ENCODE data around the gene MORC1.

Gene MORC1

GRCh38 chr3:108936924-108937689, 180.8 kb downstream of the MORC1 start:
- WGBS = 62% methylated on average over 6 of the region's 8 CpGs
- no peak overlapping the region for H3K23ac ChIP-seq (ENCODE audit: low read length in 2 of 2)

GRCh38 chr3:108931035-108931434, 186.9 kb downstream of the MORC1 start:
- DNase-seq = no peak
- no peak overlapping the region for H3K27ac ChIP-seq (ENCODE audit: low read length, poor library complexity, severe bottlenecking)
- H4K8ac ChIP-seq (ENCODE audit: low read length) = no peak overlapping the region

More at GRCh38 chr3:108936924-108937689, 180.8 kb downstream of the MORC1 start:
- Histone ChIP-seq H3K36me3 (ENCODE audit: control insufficient read depth in 1 of 2, insufficient read depth in 2 of 2, low read depth in 1 of 2, low read length in 2 of 2) (no peaks in the 10 kb centered on the region), H3K9ac (ENCODE audit: low read length) (no peak overlapping the region), H3K14ac (ENCODE audit: low read length in 2 of 2) (no peak overlapping the region), H3K27ac (ENCODE audit: low read length, poor library complexity, severe bottlenecking) (peak overlapping the region; percentile 75), H3K4me3 (ENCODE audit: insufficient read depth in 1 of 2, low read depth in 1 of 2, low read length in 2 of 2) (no peak overlapping the region), H2BK120ac (ENCODE audit: low read depth, low read length) (no peak overlapping the region), H2BK12ac (ENCODE audit: low read length in 2 of 2) (no peak overlapping the region), H4K8ac (ENCODE audit: low read length) (no peak overlapping the region), H3K4ac (ENCODE audit: low read depth in 1 of 2, low read length in 2 of 2) (no peak overlapping the region), H3K9me3 (ENCODE audit: control insufficient read depth, low read length) (no peaks in the 10 kb centered on the region), H2AFZ (ENCODE audit: low read depth, low read length) (no peak overlapping the region), H3K79me1 (replicated peaks; ENCODE audit: low read length, poor library complexity, severe bottlenecking) (no peaks in the 10 kb centered on the region), H3K4me2 (ENCODE audit: low read length, poor library complexity, severe bottlenecking) (peak overlapping the region; percentile 2), H2BK5ac (ENCODE audit: low read depth, low read length, poor library complexity, severe bottlenecking) (no peak overlapping the region), H3K18ac (ENCODE audit: low read depth in 1 of 2, low read length in 2 of 2) (no peak overlapping the region), H2BK15ac (ENCODE audit: low read depth, poor library complexity, severe bottlenecking) (no peak overlapping the region), H2AK5ac (ENCODE audit: low read length, severe bottlenecking) (peak overlapping the region; percentile 65), H3K27me3 (ENCODE audit: control insufficient read depth in 1 of 2, insufficient read depth in 1 of 2, low read length in 2 of 2) (no peaks in the 10 kb centered on the region), H3K4me1 (ENCODE audit: control insufficient read depth, insufficient read depth, low read depth, low read length) (peaks cover 8% of the 10 kb centered on the region), H4K91ac (ENCODE audit: low read length) (no peak overlapping the region)
- no peak for DNase-seq

DNA sequence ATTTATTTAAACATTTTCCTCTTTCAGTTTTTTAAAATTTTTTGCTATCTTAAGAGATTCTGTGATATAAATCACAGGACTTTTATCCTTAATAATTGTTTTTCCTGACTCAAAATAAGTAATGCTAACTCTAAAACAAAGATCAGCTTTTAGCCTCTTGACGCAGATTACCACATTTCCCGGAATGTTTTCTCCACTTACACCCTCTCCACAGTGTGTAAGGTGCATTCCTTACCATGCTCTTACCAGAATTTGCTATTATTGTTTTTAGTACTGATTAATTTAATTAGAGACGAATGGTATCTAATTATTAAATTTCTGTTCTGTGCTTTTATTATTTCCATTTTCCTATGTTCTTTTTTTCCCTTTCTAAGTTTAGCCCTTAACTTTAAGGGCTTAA, 199.1 kb downstream of the MORC1 start:
- Histone ChIP-seq H2AFZ (ENCODE audit: low read depth, low read length) (no peak overlapping the region), H4K8ac (ENCODE audit: low read length) (no peak overlapping the region), H3K4me3 (ENCODE audit: insufficient read depth in 1 of 2, low read depth in 1 of 2, low read length in 2 of 2) (no peak overlapping the region), H3K9ac (ENCODE audit: low read length) (no peak overlapping the region), H2BK15ac (ENCODE audit: low read depth, poor library complexity, severe bottlenecking) (no peak overlapping the region), H3K4me1 (ENCODE audit: control insufficient read depth, insufficient read depth, low read depth, low read length) (no peaks in the 10 kb centered on the region), H2BK120ac (ENCODE audit: low read depth, low read length) (no peak overlapping the region), H3K4ac (ENCODE audit: low read depth in 1 of 2, low read length in 2 of 2) (no peak overlapping the region), H2AK5ac (ENCODE audit: low read length, severe bottlenecking) (no peak overlapping the region), H3K36me3 (ENCODE audit: control insufficient read depth in 1 of 2, insufficient read depth in 2 of 2, low read depth in 1 of 2, low read length in 2 of 2) (no peaks in the 10 kb centered on the region), H2BK5ac (ENCODE audit: low read depth, low read length, poor library complexity, severe bottlenecking) (no peak overlapping the region), H3K79me1 (replicated peaks; ENCODE audit: low read length, poor library complexity, severe bottlenecking) (no peaks in the 10 kb centered on the region), H4K91ac (ENCODE audit: low read length) (no peak overlapping the region), H3K23ac (ENCODE audit: low read length in 2 of 2) (no peak overlapping the region), H3K14ac (ENCODE audit: low read length in 2 of 2) (no peak overlapping the region), H2BK12ac (ENCODE audit: low read length in 2 of 2) (no peak overlapping the region), H3K27ac (ENCODE audit: low read length, poor library complexity, severe bottlenecking) (no peak overlapping the region), H3K9me3 (ENCODE audit: control insufficient read depth, low read length) (no peaks in the 10 kb centered on the region), H3K18ac (ENCODE audit: low read depth in 1 of 2, low read length in 2 of 2) (no peak overlapping the region), H3K4me2 (ENCODE audit: low read length, poor library complexity, severe bottlenecking) (no peak overlapping the region), H3K27me3 (ENCODE audit: control insufficient read depth in 1 of 2, insufficient read depth in 1 of 2, low read length in 2 of 2) (peaks cover 0 to 11% of the 10 kb centered on the region in 2 experiments)
- 100% methylated on average over 1 of the region's 3 CpGs for WGBS
- no peak for DNase-seq

More at GRCh38 chr3:108931035-108931434, 186.9 kb downstream of the MORC1 start:
- H2BK15ac ChIP-seq (ENCODE audit: low read depth, poor library complexity, severe bottlenecking) = no peak overlapping the region
- H3K4me2 ChIP-seq (ENCODE audit: low read length, poor library complexity, severe bottlenecking) = no peak overlapping the region
- peaks cover 2% of the 10 kb centered on the region for H3K9me3 ChIP-seq (ENCODE audit: control insufficient read depth, low read length)
- no peaks in the 10 kb centered on the region for H3K36me3 ChIP-seq (ENCODE audit: control insufficient read depth in 1 of 2, insufficient read depth in 2 of 2, low read depth in 1 of 2, low read length in 2 of 2)
- no peaks in the 10 kb centered on the region for H3K4me1 ChIP-seq (ENCODE audit: control insufficient read depth, insufficient read depth, low read depth, low read length)
- H2BK120ac ChIP-seq (ENCODE audit: low read depth, low read length) = no peak overlapping the region
- H2BK12ac ChIP-seq (ENCODE audit: low read length in 2 of 2) = no peak overlapping the region
- H2AK5ac ChIP-seq (ENCODE audit: low read length, severe bottlenecking) = no peak overlapping the region
- no peak overlapping the region for H3K4ac ChIP-seq (ENCODE audit: low read depth in 1 of 2, low read length in 2 of 2)
- no peak overlapping the region for H3K9ac ChIP-seq (ENCODE audit: low read length)
- no peak overlapping the region for H2AFZ ChIP-seq (ENCODE audit: low read depth, low read length)
- no peak overlapping the region for H2BK5ac ChIP-seq (ENCODE audit: low read depth, low read length, poor library complexity, severe bottlenecking)
- no peak overlapping the region for H3K4me3 ChIP-seq (ENCODE audit: insufficient read depth in 1 of 2, low read depth in 1 of 2, low read length in 2 of 2)
- H3K23ac ChIP-seq (ENCODE audit: low read length in 2 of 2) = no peak overlapping the region
- no peak overlapping the region for H3K14ac ChIP-seq (ENCODE audit: low read length in 2 of 2)
- H3K79me1 ChIP-seq (replicated peaks; ENCODE audit: low read length, poor library complexity, severe bottlenecking) = no peaks in the 10 kb centered on the region
- H3K27me3 ChIP-seq (ENCODE audit: control insufficient read depth in 1 of 2, insufficient read depth in 1 of 2, low read length in 2 of 2) = no peaks in the 10 kb centered on the region
- no peak overlapping the region for H3K18ac ChIP-seq (ENCODE audit: low read depth in 1 of 2, low read length in 2 of 2)
- H4K91ac ChIP-seq (ENCODE audit: low read length) = no peak overlapping the region

DNA sequence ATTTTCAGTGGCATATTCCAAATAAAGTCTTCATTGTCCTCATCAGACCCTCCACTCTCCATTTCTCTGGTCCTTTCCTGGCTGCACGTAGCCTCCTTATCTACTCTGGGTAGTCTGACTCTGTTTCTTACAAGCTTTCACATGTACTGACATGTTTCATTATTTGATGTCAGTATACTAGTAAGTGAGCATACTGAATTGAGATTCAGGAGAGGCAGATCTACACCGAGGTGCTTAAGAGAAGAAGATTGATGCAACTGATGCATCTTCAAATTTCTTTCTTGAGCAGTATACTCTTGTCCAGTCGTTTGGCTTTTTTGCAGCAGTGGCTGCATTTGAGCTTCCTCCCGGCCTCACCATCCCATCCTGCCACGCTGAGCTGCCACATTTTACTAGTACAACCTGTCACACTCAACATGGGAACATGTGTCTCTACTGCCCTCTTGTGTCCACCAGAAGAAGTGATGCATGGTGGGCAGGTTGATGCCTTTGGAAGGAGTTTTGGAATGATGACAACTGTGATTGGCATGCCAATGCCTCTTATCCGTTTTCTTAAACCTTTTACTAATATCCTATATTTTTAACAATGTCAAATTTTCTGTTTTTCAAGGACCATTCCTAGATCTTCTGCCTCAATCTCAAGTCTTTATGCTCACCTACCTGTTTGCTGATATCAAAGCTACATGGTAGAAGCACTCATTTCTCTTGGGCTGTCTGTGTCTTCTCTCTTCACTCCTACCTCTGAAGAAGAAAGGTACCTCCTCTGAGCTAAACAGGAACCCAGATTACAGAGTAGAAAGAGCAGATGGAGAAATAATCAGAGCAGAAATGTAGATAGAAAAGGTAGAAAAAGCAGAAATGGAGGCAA, 202.9 kb downstream of the MORC1 start:
- peak; percentile 66 for DNase-seq
- H3K9me3 ChIP-seq (ENCODE audit: control insufficient read depth, low read length) = no peaks in the 10 kb centered on the region
- H3K9ac ChIP-seq (ENCODE audit: low read length) = no peak overlapping the region
- H2AFZ ChIP-seq (ENCODE audit: low read depth, low read length) = no peak overlapping the region
- WGBS = 27% methylated on average over 5 of the region's 6 CpGs
- H4K91ac ChIP-seq (ENCODE audit: low read length) = no peak overlapping the region
- no peak overlapping the region for H3K4me2 ChIP-seq (ENCODE audit: low read length, poor library complexity, severe bottlenecking)
- no peak overlapping the region for H3K23ac ChIP-seq (ENCODE audit: low read length in 2 of 2)
- H3K4me3 ChIP-seq (ENCODE audit: insufficient read depth in 1 of 2, low read depth in 1 of 2, low read length in 2 of 2) = no peak overlapping the region
- H3K27me3 ChIP-seq (ENCODE audit: control insufficient read depth in 1 of 2, insufficient read depth in 1 of 2, low read length in 2 of 2) = peaks cover 0 to 11% of the 10 kb centered on the region in 2 experiments
- no peak overlapping the region for H3K27ac ChIP-seq (ENCODE audit: low read length, poor library complexity, severe bottlenecking)
- H2AK5ac ChIP-seq (ENCODE audit: low read length, severe bottlenecking) = no peak overlapping the region
- H3K14ac ChIP-seq (ENCODE audit: low read length in 2 of 2) = no peak overlapping the region
- no peaks in the 10 kb centered on the region for H3K4me1 ChIP-seq (ENCODE audit: control insufficient read depth, insufficient read depth, low read depth, low read length)
- no peak overlapping the region for H2BK120ac ChIP-seq (ENCODE audit: low read depth, low read length)
- H3K36me3 ChIP-seq (ENCODE audit: control insufficient read depth in 1 of 2, insufficient read depth in 2 of 2, low read depth in 1 of 2, low read length in 2 of 2) = no peaks in the 10 kb centered on the region
- H3K18ac ChIP-seq (ENCODE audit: low read depth in 1 of 2, low read length in 2 of 2) = no peak overlapping the region
- no peaks in the 10 kb centered on the region for H3K79me1 ChIP-seq (replicated peaks; ENCODE audit: low read length, poor library complexity, severe bottlenecking)
- no peak overlapping the region for H2BK12ac ChIP-seq (ENCODE audit: low read length in 2 of 2)
- H3K4ac ChIP-seq (ENCODE audit: low read depth in 1 of 2, low read length in 2 of 2) = no peak overlapping the region
- H2BK15ac ChIP-seq (ENCODE audit: low read depth, poor library complexity, severe bottlenecking) = no peak overlapping the region
- H2BK5ac ChIP-seq (ENCODE audit: low read depth, low read length, poor library complexity, severe bottlenecking) = no peak overlapping the region
- H4K8ac ChIP-seq (ENCODE audit: low read length) = no peak overlapping the region
